Measurements from ENCODE around the gene SLC23A1. TPM values are rescaled to one million over a fixed set of nuclear protein-coding genes. Genes with fewer than 3 reads are reported as not detected.

SLC23A1 gene
- total and polyA plus RNA-seq, 2 of the 13 experiments (the other 11 are each of a cell fraction or from before 2014, with no cell fraction given): 6.0 to 6.6 TPM

DNA sequence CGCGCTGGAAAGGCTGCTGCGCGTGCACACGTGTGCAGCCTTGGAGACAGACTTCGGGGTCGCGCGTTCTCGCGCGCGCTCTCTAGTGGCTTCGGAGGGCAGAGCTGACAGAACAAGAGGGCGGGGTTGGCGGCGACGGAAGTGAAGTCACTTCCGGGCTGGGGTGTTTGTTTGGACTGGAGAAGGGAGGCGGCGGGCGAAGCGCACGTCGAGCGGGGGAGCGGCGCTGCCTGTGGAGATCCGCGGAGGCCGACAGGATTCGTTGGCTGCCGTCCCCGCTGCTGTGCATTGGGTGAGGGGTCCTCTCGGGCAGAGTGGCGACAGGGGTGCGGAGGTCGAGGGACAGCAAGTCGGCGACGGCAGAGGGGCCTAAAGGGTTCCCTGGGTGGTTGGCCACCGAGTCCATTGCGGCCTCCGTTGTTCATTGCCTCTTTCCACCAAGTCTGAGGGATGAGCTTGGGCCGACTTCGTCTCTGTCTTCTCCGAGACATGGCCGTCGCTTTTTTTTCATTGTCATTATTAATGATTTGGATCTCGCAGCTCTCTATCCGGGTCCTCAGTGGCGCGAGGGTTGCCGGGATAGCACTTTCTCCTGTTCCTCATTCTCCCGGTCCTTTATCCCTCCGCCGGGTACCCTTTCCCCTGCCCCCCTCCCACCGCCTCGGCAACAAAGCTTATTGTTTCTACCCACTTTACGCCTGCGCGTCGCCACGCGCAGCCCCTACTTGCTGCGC, 41.2 kb downstream of the SLC23A1 start, which contains the start of gene PAIP2 (continued):
- no peak for TF ChIP-seq ZFP41 (CRISPR knock-in tag; IDR thresholded peaks at IDR 0.05; ENCODE audit: borderline replicate concordance)
- TF ChIP-seq CEBPG (CRISPR knock-in tag; IDR thresholded peaks at IDR 0.05): peak; percentile 49
- TF ChIP-seq POLR2G (IDR thresholded peaks at IDR 0.05; ENCODE audit: low read depth, low read length): peak; percentile 91
- no peak for TF ChIP-seq NFATC3 (CRISPR knock-in tag; IDR thresholded peaks at IDR 0.05)
- no peak for TF ChIP-seq ZNF644 (CRISPR knock-in tag; IDR thresholded peaks at IDR 0.05; ENCODE audit: low read depth)
- TF ChIP-seq ZNF543 (CRISPR knock-in tag; IDR thresholded peaks at IDR 0.05): peak; percentile 75
- TF ChIP-seq SOX13 (IDR thresholded peaks at IDR 0.05): peak; percentile 71; the same call in 1 of the 2 replicates
- TF ChIP-seq SOX13 (CRISPR knock-in tag; conservative IDR thresholded peaks at IDR 0.05 in 1 of 2, IDR thresholded peaks at IDR 0.05 in 1 of 2): peak in 1 of 2 experiments; percentile 90; a peak in 2 of 4 replicates
- peak; percentile 57; the same call in 1 of the 2 replicates for TF ChIP-seq ZNF33B (CRISPR knock-in tag; IDR thresholded peaks at IDR 0.05)
- TF ChIP-seq, protein P1, sequence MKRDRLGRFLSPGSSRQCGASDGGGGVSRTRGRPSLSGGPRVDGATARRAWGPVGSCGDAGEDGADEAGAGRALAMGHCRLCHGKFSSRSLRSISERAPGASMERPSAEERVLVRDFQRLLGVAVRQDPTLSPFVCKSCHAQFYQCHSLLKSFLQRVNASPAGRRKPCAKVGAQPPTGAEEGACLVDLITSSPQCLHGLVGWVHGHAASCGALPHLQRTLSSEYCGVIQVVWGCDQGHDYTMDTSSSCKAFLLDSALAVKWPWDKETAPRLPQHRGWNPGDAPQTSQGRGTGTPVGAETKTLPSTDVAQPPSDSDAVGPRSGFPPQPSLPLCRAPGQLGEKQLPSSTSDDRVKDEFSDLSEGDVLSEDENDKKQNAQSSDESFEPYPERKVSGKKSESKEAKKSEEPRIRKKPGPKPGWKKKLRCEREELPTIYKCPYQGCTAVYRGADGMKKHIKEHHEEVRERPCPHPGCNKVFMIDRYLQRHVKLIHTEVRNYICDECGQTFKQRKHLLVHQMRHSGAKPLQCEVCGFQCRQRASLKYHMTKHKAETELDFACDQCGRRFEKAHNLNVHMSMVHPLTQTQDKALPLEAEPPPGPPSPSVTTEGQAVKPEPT (CRISPR knock-in tag; IDR thresholded peaks at IDR 0.05; ENCODE audit: low read depth): peak; percentile 39; the same call in 1 of the 2 replicates
- TF ChIP-seq ZFP36L2 (CRISPR knock-in tag; IDR thresholded peaks at IDR 0.05): no peak
- TF ChIP-seq JDP2 (CRISPR knock-in tag; IDR thresholded peaks at IDR 0.05; ENCODE audit: borderline replicate concordance): no peak
- TF ChIP-seq MED1 (CRISPR knock-in tag; IDR thresholded peaks at IDR 0.05): peak; percentile 85
- peak; percentile 82 for TF ChIP-seq MED8 (CRISPR knock-in tag; IDR thresholded peaks at IDR 0.05; ENCODE audit: insufficient replicate concordance)
- TF ChIP-seq SCMH1 (CRISPR knock-in tag; IDR thresholded peaks at IDR 0.05; ENCODE audit: borderline replicate concordance): no peak
- peak; percentile 56; the same call in 1 of the 2 replicates for TF ChIP-seq ZNF331 (CRISPR knock-in tag; IDR thresholded peaks at IDR 0.05)
- TF ChIP-seq RBAK (CRISPR knock-in tag; IDR thresholded peaks at IDR 0.05): no peak
- TF ChIP-seq, protein P2, sequence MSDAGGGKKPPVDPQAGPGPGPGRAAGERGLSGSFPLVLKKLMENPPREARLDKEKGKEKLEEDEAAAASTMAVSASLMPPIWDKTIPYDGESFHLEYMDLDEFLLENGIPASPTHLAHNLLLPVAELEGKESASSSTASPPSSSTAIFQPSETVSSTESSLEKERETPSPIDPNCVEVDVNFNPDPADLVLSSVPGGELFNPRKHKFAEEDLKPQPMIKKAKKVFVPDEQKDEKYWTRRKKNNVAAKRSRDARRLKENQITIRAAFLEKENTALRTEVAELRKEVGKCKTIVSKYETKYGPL (CRISPR knock-in tag; IDR thresholded peaks at IDR 0.05): no peak
- TF ChIP-seq SMAD9 (CRISPR knock-in tag; IDR thresholded peaks at IDR 0.05): peak; percentile 60; the same call in 1 of the 2 replicates
- no peak; the same call in 1 of the 2 replicates for TF ChIP-seq KLF13 (CRISPR knock-in tag; IDR thresholded peaks at IDR 0.05)
- peak; percentile 56; the same call in 1 of the 2 replicates for TF ChIP-seq KLF6 (CRISPR knock-in tag; IDR thresholded peaks at IDR 0.05)
- TF ChIP-seq KLF11 (CRISPR knock-in tag; IDR thresholded peaks at IDR 0.05): no peak
- TF ChIP-seq, protein P3, sequence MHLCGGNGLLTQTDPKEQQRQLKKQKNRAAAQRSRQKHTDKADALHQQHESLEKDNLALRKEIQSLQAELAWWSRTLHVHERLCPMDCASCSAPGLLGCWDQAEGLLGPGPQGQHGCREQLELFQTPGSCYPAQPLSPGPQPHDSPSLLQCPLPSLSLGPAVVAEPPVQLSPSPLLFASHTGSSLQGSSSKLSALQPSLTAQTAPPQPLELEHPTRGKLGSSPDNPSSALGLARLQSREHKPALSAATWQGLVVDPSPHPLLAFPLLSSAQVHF (CRISPR knock-in tag; IDR thresholded peaks at IDR 0.05): no peak
- TF ChIP-seq, protein P4, sequence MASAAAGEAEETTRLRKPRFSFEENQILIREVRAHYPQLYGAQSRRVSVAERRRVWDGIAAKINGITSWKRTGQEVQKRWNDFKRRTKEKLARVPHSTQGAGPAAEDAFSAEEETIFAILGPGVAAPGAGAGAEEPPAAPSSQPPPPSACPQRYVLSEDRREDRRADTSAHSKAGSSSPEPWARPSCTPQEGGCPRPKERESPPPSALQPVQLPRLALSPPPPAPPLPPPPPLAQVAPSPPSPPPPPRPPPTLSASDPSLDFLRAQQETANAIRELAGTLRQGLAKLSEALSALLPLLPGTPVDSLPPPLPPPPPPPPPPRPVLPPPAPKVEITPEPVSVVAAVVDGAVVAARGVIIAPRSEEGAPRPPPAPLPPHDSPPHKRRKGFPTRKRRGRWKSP (CRISPR knock-in tag; IDR thresholded peaks at IDR 0.05): peak; percentile 70
- TF ChIP-seq HIVEP1 (CRISPR knock-in tag; IDR thresholded peaks at IDR 0.05): peak; percentile 65; the same call in 1 of the 2 replicates
- no peak; the same call in 1 of the 2 replicates for TF ChIP-seq ZC3H13 (CRISPR knock-in tag; IDR thresholded peaks at IDR 0.05)

Data from HepG2 (cell line).